Fibroblast of lung (primary cell): ENCODE results near the gene DLK1.

Source experiments
- EZH2 ChIP-seq: IDR thresholded peaks from 2 replicates; pipeline ENCODE4 v1.5.1; 2012; ENCODE audit warnings: low read length, control low read depth, mild to moderate bottlenecking; ENCODE audit errors: missing control alignments
- TF ChIP-seq, protein P1 (sequence below), 2 donors: IDR thresholded peaks in 1 of 2; conservative IDR thresholded peaks in 1 of 2; 1 replicate in 1 of 2; 2 replicates in 1 of 2; pipeline ENCODE4 v1.5.1; 2011 to 2012; ENCODE audit warnings: low read length in 2 of 2, control low read depth in 1 of 2, inconsistent platforms in 1 of 2, low read depth in 1 of 2, mild to moderate bottlenecking in 1 of 2

DNA sequence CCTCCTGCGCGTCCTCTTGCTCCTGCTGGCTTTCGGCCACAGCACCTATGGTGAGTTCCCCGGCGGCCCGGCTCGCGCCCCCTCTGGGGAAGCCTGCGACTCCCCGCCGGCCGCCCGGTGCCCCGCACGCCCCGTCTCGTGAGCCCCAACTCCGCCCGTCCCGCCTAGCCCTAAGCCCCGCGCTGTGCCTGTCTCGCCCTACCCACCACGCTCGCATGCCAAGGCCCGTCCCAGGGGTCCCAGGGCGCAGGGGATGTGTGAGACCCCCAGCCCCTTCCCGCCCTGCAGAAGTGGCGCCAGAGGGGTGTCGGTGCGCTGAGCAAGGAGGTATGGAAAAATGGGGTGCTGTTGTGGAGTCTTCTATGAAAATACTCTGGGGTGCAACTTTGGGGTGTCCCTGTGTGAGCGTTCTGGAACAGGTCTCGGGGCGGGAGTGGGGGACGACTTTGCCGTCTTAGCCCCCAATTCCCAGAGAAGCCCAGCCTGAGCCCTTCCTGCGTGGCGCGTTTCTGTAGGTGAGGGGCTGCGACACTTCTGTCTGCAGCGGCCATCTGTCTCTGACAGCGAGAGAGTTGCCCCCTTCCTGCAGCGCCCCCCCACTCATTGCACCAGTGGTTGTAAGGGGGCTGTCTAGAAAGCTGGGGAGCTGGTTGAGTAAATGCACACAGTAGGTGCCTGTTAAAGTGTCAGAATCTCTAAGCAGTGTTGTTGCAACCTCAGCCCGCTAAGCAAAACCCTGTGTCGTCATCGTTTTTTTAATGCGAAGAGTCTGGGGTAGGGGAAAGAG is 587 bp downstream of the DLK1 start:
- TF ChIP-seq, protein P1, sequence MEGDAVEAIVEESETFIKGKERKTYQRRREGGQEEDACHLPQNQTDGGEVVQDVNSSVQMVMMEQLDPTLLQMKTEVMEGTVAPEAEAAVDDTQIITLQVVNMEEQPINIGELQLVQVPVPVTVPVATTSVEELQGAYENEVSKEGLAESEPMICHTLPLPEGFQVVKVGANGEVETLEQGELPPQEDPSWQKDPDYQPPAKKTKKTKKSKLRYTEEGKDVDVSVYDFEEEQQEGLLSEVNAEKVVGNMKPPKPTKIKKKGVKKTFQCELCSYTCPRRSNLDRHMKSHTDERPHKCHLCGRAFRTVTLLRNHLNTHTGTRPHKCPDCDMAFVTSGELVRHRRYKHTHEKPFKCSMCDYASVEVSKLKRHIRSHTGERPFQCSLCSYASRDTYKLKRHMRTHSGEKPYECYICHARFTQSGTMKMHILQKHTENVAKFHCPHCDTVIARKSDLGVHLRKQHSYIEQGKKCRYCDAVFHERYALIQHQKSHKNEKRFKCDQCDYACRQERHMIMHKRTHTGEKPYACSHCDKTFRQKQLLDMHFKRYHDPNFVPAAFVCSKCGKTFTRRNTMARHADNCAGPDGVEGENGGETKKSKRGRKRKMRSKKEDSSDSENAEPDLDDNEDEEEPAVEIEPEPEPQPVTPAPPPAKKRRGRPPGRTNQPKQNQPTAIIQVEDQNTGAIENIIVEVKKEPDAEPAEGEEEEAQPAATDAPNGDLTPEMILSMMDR (conservative IDR thresholded peaks at IDR 0.05 in 1 of 2, IDR thresholded peaks at IDR 0.05 in 1 of 2; ENCODE audit: low read depth in 1 of 2, low read length in 2 of 2) = no peak
- TF ChIP-seq EZH2 = peak; percentile 73
